Measurements from ENCODE around the gene MRPL34.

The MRPL34 gene

GRCh38 chr19:17300992-17301619 is 4.6 kb upstream of the MRPL34 start:
- TF ChIP-seq CTCF (IDR thresholded peaks at IDR 0.05; ENCODE audit: low read depth, low read length) (no peak), EZH2phosphoT487 (IDR thresholded peaks at IDR 0.05; ENCODE audit: low read depth) (no peak)
- H3K9me3 ChIP-seq (ENCODE audit: insufficient read depth, low read length) = peaks cover 4% of the 10 kb centered on the region; the same call in 1 of the 2 replicates
- no peak overlapping the region for H3K9ac ChIP-seq (ENCODE audit: low read length)
- H2AFZ ChIP-seq (ENCODE audit: low read depth, low read length) = no peak overlapping the region
- no peaks in the 10 kb centered on the region for H3K27me3 ChIP-seq (ENCODE audit: low read depth, low read length)
- no peak overlapping the region for H3K27ac ChIP-seq (ENCODE audit: low read length)
- no peak overlapping the region for H3K4me2 ChIP-seq (ENCODE audit: low read length)
- peaks cover 1% of the 10 kb centered on the region for H3K79me2 ChIP-seq (ENCODE audit: low read length)
- H4K20me1 ChIP-seq (ENCODE audit: insufficient read depth, low read length) = no peaks in the 10 kb centered on the region
- no peak overlapping the region for H3K4me3 ChIP-seq (ENCODE audit: low read length)
- peaks cover 11% of the 10 kb centered on the region for H3K36me3 ChIP-seq (replicated peaks; ENCODE audit: low read depth, low read length)
- peaks cover 19% of the 10 kb centered on the region for H3K4me1 ChIP-seq (ENCODE audit: low read length)

GRCh38 chr19:17302391-17303166 is 3.1 kb upstream of the MRPL34 start:
- Histone ChIP-seq H3K36me3 (replicated peaks; ENCODE audit: low read depth, low read length) (peaks cover 6% of the 10 kb centered on the region), H3K27me3 (ENCODE audit: low read depth, low read length) (no peaks in the 10 kb centered on the region), H3K79me2 (ENCODE audit: low read length) (peaks cover 14% of the 10 kb centered on the region), H3K27ac (ENCODE audit: low read length) (no peak overlapping the region), H3K9me3 (ENCODE audit: insufficient read depth, low read length) (peaks cover 4% of the 10 kb centered on the region; the same call in 1 of the 2 replicates), H3K4me1 (ENCODE audit: low read length) (peaks cover 24% of the 10 kb centered on the region), H2AFZ (ENCODE audit: low read depth, low read length) (no peak overlapping the region; the same call in 1 of the 2 replicates), H3K4me2 (ENCODE audit: low read length) (peak overlapping the region; percentile 73), H3K9ac (ENCODE audit: low read length) (peak overlapping the region; percentile 60; the same call in 1 of the 2 replicates), H3K4me3 (ENCODE audit: low read length) (peak overlapping the region; percentile 82), H4K20me1 (ENCODE audit: insufficient read depth, low read length) (no peaks in the 10 kb centered on the region)
- TF ChIP-seq CTCF (IDR thresholded peaks at IDR 0.05; ENCODE audit: low read depth, low read length) (no peak), EZH2phosphoT487 (IDR thresholded peaks at IDR 0.05; ENCODE audit: low read depth) (no peak)

- Histone ChIP-seq H3K4me2 (ENCODE audit: low read length) (peak within 1 kb of the TSS; percentile 73), H3K27me3 (ENCODE audit: low read depth, low read length) (no peaks in the 10 kb centered on the region), H3K9me3 (ENCODE audit: insufficient read depth, low read length) (peaks cover 1% of the 10 kb centered on the region; the same call in 1 of the 2 replicates), H3K4me3 (ENCODE audit: low read length) (peak within 1 kb of the TSS; percentile 82), H2AFZ (ENCODE audit: low read depth, low read length) (no peak within 1 kb of the TSS; the same call in 1 of the 2 replicates), H3K9ac (ENCODE audit: low read length) (peak within 1 kb of the TSS; percentile 60), H3K79me2 (ENCODE audit: low read length) (peaks cover 17% of the 10 kb centered on the region), H3K4me1 (ENCODE audit: low read length) (peaks cover 24% of the 10 kb centered on the region), H4K20me1 (ENCODE audit: insufficient read depth, low read length) (no peaks in the 10 kb centered on the region), H3K36me3 (replicated peaks; ENCODE audit: low read depth, low read length) (peaks cover 2% of the 10 kb centered on the region), H3K27ac (ENCODE audit: low read length) (no peak within 1 kb of the TSS)
- TF ChIP-seq CTCF (IDR thresholded peaks at IDR 0.05; ENCODE audit: low read depth, low read length) = 0 out of 2 replicates have a peak, but pooled peaks have one; percentile 7
- TF ChIP-seq EZH2phosphoT487 (IDR thresholded peaks at IDR 0.05; ENCODE audit: low read depth) = no peak
Measured at GRCh38 chr19:17303167-17303939, 2.3 kb upstream of the MRPL34 start, which contains the start of gene ABHD8. TSS of gene ABHD8 (minus strand) at chr19:17303425. CDS start at chr19:17301616, 1,809 bp downstream.
